ENCODE data around the gene BHLHE40. TPM values are rescaled to one million over a fixed set of nuclear protein-coding genes. Genes with fewer than 3 reads are reported as not detected.

Gene BHLHE40
- total RNA-seq, 1 experiment from 2014 or later, result 81.6 TPM

DNA sequence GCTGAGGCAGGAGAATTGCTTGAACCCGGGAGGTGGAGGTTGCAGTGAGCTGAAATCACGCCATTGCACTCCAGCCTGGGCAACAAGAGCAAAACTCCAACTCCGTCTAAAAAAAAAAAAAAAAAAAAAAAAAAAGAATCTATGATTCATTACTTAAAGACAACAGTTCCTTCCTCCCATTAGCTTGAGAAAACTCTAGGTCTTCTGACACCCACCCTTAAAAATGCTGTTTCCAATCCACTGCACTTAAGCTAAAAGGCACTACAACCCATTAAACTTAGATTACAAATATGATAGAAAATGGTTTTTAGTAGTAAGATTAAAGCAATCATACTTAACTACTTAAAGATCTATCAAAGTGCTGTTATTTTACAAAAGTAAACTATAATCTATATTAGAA lies 40.0 kb upstream of the BHLHE40 start:
- no peak for DNase-seq (ENCODE audit: low read depth, low spot score)
- POLR2A ChIA-PET, result no interaction called here
- H3K4me2 ChIP-seq (ENCODE audit: low read length), result no peak overlapping the region
- no peaks in the 10 kb centered on the region for H3K36me3 ChIP-seq (ENCODE audit: control insufficient read depth in 1 of 2, insufficient read depth in 2 of 2, low read length in 2 of 2)
- H3K9ac ChIP-seq (ENCODE audit: low read length), result no peak overlapping the region
- no peaks in the 10 kb centered on the region for H3K27me3 ChIP-seq (ENCODE audit: insufficient read depth, low read length)
- no peaks in the 10 kb centered on the region for H3K79me2 ChIP-seq (ENCODE audit: insufficient read depth, low read length)
- peaks cover 0 to 8% of the 10 kb centered on the region in 2 experiments; a peak in 2 of 4 replicates for H3K4me1 ChIP-seq (ENCODE audit: control insufficient read depth in 1 of 2, insufficient read depth in 2 of 2, low read length in 2 of 2)
- TF ChIP-seq SRF (IDR thresholded peaks at IDR 0.05; ENCODE audit: low read depth) (no peak), JUND (IDR thresholded peaks at IDR 0.05) (no peak), SIN3A (IDR thresholded peaks at IDR 0.05; ENCODE audit: low read depth) (no peak), RAD21 (IDR thresholded peaks at IDR 0.05; ENCODE audit: low read depth) (no peak), CBX3 (IDR thresholded peaks at IDR 0.05; ENCODE audit: low read depth) (no peak), ZNF274 (IDR thresholded peaks at IDR 0.05; ENCODE audit: low read depth, low read length) (no peak), MAX (IDR thresholded peaks at IDR 0.05) (no peak), ZFX (IDR thresholded peaks at IDR 0.05) (no peak), POLR2A (IDR thresholded peaks at IDR 0.05; ENCODE audit: borderline replicate concordance, extremely low read depth, insufficient read depth, insufficient read length) (no peak), EZH2 (IDR thresholded peaks at IDR 0.05) (no peak), YY1 (IDR thresholded peaks at IDR 0.05; ENCODE audit: extremely low read depth, insufficient replicate concordance, low read depth, low read length) (no peak), TCF7L2 (IDR thresholded peaks at IDR 0.05; ENCODE audit: borderline replicate concordance, extremely low read depth, insufficient read depth, insufficient read length) (no peak), EZH2phosphoT487 (IDR thresholded peaks at IDR 0.05; ENCODE audit: borderline replicate concordance) (no peak), POLR2AphosphoS5 (IDR thresholded peaks at IDR 0.05; ENCODE audit: low read depth, low read length) (no peak), SP1 (IDR thresholded peaks at IDR 0.05; ENCODE audit: low read depth) (no peak)
- ATAC-seq, result no peak
- H3K9me3 ChIP-seq (ENCODE audit: control insufficient read depth in 1 of 2, insufficient read depth in 1 of 2, low read depth in 1 of 2, low read length in 2 of 2), result no peaks in the 10 kb centered on the region
- H4K20me1 ChIP-seq (ENCODE audit: insufficient read depth), result no peaks in the 10 kb centered on the region
- H3K4me3 ChIP-seq (replicated peaks in 1 of 2; ENCODE audit: low read depth in 1 of 2, low read length in 2 of 2), result no peak overlapping the region
- no peaks in the 10 kb centered on the region for H3K9me2 ChIP-seq (ENCODE audit: insufficient read depth)
- intact Hi-C loops (cut with micrococcal nuclease), result no loop called here
- H3K27ac ChIP-seq (ENCODE audit: low read depth, low read length), result no peak overlapping the region
- CTCF ChIA-PET, result no interaction called here
- RAD21 ChIA-PET (ENCODE audit: low non-redundant PET in 1 of 2, low total read pairs in 2 of 2, uncharacterized antibody in 2 of 2, unreplicated experiment in 2 of 2), result no interaction called here
- BruUV-seq (replicated peaks), result no TSS peak
- no peak overlapping the region for H2AFZ ChIP-seq (ENCODE audit: low read depth, low read length, poor library complexity, severe bottlenecking)

Data from HCT116 (cell line).